ENCODE data around the gene HDDC2. TPM values are rescaled to one million over a fixed set of nuclear protein-coding genes. Genes with fewer than 3 reads are reported as not detected.

The HDDC2 gene
- total RNA-seq, 3 donors from 2014 or later (not counting 1 experiment from before 2014, with no cell fraction given) = 53.5 to 87.5 (median 57.3) TPM

DNA sequence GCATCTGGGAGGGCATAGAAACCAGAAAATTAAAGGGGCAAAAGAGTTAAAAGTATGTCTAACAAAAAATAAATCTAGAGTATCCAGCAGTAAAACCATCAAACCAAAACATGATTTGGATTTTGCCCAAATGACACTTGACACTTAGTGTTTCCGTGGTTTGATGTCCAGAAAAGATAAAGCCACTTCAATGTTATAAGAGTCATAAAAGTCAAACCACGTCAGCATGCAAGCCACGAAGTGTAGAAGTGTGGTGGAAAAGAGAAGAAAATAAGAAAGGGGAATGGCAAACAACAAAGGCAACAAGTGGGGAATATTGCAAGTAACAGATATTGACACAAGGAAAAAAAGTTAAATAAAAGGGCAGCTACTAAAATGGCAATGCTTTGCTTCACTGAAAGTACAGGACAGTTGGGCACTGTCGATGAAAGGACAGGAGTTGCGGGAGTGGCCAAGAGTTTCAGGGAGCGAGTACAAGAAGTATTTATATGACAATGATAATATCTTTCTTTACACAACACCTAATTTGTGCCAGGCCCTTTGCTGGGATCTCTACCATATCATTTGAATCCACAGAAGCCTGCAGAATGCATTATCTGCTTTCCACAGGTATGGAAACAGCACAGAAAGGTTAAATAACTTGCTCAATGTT is 6.3 kb upstream of the HDDC2 start:
- no peaks in the 10 kb centered on the region for H3K36me3 Mint-ChIP-seq
- H3K27ac Mint-ChIP-seq = no peak overlapping the region
- no peak for ATAC-seq
- TF ChIP-seq, protein P1, sequence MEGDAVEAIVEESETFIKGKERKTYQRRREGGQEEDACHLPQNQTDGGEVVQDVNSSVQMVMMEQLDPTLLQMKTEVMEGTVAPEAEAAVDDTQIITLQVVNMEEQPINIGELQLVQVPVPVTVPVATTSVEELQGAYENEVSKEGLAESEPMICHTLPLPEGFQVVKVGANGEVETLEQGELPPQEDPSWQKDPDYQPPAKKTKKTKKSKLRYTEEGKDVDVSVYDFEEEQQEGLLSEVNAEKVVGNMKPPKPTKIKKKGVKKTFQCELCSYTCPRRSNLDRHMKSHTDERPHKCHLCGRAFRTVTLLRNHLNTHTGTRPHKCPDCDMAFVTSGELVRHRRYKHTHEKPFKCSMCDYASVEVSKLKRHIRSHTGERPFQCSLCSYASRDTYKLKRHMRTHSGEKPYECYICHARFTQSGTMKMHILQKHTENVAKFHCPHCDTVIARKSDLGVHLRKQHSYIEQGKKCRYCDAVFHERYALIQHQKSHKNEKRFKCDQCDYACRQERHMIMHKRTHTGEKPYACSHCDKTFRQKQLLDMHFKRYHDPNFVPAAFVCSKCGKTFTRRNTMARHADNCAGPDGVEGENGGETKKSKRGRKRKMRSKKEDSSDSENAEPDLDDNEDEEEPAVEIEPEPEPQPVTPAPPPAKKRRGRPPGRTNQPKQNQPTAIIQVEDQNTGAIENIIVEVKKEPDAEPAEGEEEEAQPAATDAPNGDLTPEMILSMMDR (IDR thresholded peaks at IDR 0.05) = no peak
- peaks cover 4 to 10% of the 10 kb centered on the region in 2 donors for H3K4me1 Mint-ChIP-seq
- intact Hi-C loops (cut with micrococcal nuclease) = loop anchor here (10.0 kb wide), 1 partner anchor 153 kb away; the partner anchor contains the start of gene TPD52L1
- no peak overlapping the region for H3K27ac ChIP-seq (ENCODE audit: low read length)
- peaks cover 9 to 27% of the 10 kb centered on the region in 2 donors for H3K27me3 Mint-ChIP-seq (ENCODE audit: low read depth in 2 of 2)
- DNase-seq = no peak
- 28% methylated on average over 4 of the region's 6 CpGs for WGBS (ENCODE audit: insufficient coverage)
- H3K4me3 ChIP-seq (ENCODE audit: low read length) = no peak overlapping the region
- no peaks in the 10 kb centered on the region for H3K9me3 ChIP-seq (ENCODE audit: control insufficient read depth, insufficient read depth, low read length)
- H3K36me3 ChIP-seq (ENCODE audit: control insufficient read depth, insufficient read depth, low read length) = no peaks in the 10 kb centered on the region
- H3K27me3 ChIP-seq (ENCODE audit: control insufficient read depth, insufficient read depth, low read length) = no peaks in the 10 kb centered on the region
- no peak overlapping the region for H3K4me3 Mint-ChIP-seq
- H3K9me3 Mint-ChIP-seq = no peaks in the 10 kb centered on the region
- no peaks in the 10 kb centered on the region for H3K4me1 ChIP-seq (ENCODE audit: control insufficient read depth, insufficient read depth, low read length)

DNA sequence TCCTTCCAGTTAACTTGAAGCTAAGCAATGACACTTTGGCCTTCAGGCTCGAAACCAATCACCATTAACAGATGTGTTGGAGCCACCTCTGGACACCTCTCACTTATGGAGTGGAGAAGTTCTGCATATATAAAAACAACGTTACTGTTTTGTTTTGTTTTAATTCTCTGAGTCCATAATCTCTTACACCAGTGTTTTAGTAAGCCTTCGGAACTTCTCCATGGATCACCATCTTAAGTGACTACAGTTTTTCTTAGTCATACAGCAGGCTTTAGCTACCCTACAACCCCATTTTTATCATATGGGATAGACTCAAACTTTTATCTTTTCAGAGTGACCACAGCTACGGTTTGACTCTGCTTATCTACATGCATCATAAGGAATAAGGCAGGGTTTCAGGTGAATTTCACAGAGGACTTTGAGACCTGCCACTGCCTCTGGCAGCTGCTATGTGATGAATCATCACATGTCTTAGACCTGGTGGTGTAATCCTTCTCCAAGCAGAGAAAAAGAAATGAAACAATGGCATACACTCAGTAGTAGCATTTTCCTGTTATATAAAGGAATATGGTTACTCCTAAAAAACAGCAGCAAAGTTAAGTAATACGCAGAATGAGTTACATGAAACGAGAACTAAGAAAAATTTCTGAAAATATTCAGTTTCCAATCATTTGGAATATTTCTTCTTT is 5.5 kb upstream of the HDDC2 start:
- no peak for DNase-seq
- peaks cover 8 to 27% of the 10 kb centered on the region in 2 donors for H3K27me3 Mint-ChIP-seq (ENCODE audit: low read depth in 2 of 2)
- Histone ChIP-seq H3K27me3 (ENCODE audit: control insufficient read depth, insufficient read depth, low read length) (no peaks in the 10 kb centered on the region), H3K4me1 (ENCODE audit: control insufficient read depth, insufficient read depth, low read length) (peaks cover under 1% of the 10 kb centered on the region), H3K27ac (ENCODE audit: low read length) (no peak overlapping the region), H3K36me3 (ENCODE audit: control insufficient read depth, insufficient read depth, low read length) (no peaks in the 10 kb centered on the region), H3K4me3 (ENCODE audit: low read length) (no peak overlapping the region), H3K9me3 (ENCODE audit: control insufficient read depth, insufficient read depth, low read length) (no peaks in the 10 kb centered on the region)
- TF ChIP-seq, protein P1 (IDR thresholded peaks at IDR 0.05) = no peak
- no peak for ATAC-seq
- peaks cover 0 to 2% of the 10 kb centered on the region in 2 donors for H3K9me3 Mint-ChIP-seq
- 87% methylated on average over 4 of the region's 6 CpGs for WGBS (ENCODE audit: insufficient coverage)
- H3K27ac Mint-ChIP-seq = no peak overlapping the region
- H3K4me1 Mint-ChIP-seq = peaks cover 10 to 18% of the 10 kb centered on the region in 2 donors
- H3K36me3 Mint-ChIP-seq = no peaks in the 10 kb centered on the region
- no peak overlapping the region for H3K4me3 Mint-ChIP-seq
- intact Hi-C loops (cut with micrococcal nuclease) = loop anchor here (10.0 kb wide), 1 partner anchor 152 kb away; the partner anchor contains the start of gene TPD52L1

DNA sequence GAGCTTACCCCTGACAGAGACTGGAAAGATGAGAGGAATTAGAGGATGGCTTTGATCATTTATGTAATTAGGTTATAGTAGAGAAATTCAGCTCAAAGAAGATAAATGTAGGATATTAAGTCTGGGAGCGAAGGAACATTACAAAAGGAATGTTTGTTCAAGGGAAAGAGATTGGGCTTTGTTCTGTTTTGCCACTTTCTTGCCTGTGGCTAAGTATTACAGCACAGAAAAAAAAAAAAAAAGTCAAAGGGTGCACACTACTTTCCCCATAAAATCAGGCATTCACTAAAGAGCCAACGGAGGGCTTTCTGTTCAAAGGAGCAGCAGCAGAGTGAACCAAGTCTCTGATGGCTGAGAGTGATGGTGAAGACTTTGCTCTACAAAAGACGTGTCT is 5.0 kb upstream of the HDDC2 start:
- no peaks in the 10 kb centered on the region for H3K27me3 ChIP-seq (ENCODE audit: control insufficient read depth, insufficient read depth, low read length)
- H3K4me1 ChIP-seq (ENCODE audit: control insufficient read depth, insufficient read depth, low read length) = peaks cover 6% of the 10 kb centered on the region
- ATAC-seq (no peak), DNase-seq (no peak)
- no peaks in the 10 kb centered on the region for H3K9me3 ChIP-seq (ENCODE audit: control insufficient read depth, insufficient read depth, low read length)
- Mint-ChIP-seq H3K36me3 (no peaks in the 10 kb centered on the region), H3K4me3 (no peak overlapping the region), H3K4me1 (peaks cover 13 to 22% of the 10 kb centered on the region in 2 donors), H3K27me3 (ENCODE audit: low read depth in 2 of 2) (peaks cover 5 to 27% of the 10 kb centered on the region in 2 donors), H3K27ac (no peak overlapping the region), H3K9me3 (peaks cover 0 to 3% of the 10 kb centered on the region in 2 donors)
- no peak overlapping the region for H3K27ac ChIP-seq (ENCODE audit: low read length)
- H3K4me3 ChIP-seq (ENCODE audit: low read length) = no peak overlapping the region
- H3K36me3 ChIP-seq (ENCODE audit: control insufficient read depth, insufficient read depth, low read length) = no peaks in the 10 kb centered on the region
- TF ChIP-seq, protein P1 (IDR thresholded peaks at IDR 0.05) = no peak
- intact Hi-C loops (cut with micrococcal nuclease) = loop anchor here (10.0 kb wide), 1 partner anchor 152 kb away; the partner anchor contains the start of gene TPD52L1
- 75% methylated on average over 2 of the region's 3 CpGs for WGBS (ENCODE audit: insufficient coverage)
